K562 (cell line): Measurements from ENCODE around the gene TNFAIP1. TPM values are rescaled to one million over a fixed set of nuclear protein-coding genes. Genes with fewer than 3 reads are reported as not detected.

ENCODE experiments used
- ATAC-seq: fragments of 200-7000 bp; cut with Tn5 transposase; 3 replicates; pipeline ENCODE4 v1.9.1; 2020; ENCODE audit warnings: moderate library complexity
- BruUV-seq: library from RNA; stranded (reverse); fragments of 400-500 nt; replicated peaks from 2 replicates; lab custom pipeline; 2021; lab: Mats Ljungman, UMichigan
- CTCF ChIA-PET: fragments of 300-600 bp; formaldehyde crosslinking; extraction: SDS; loops from one replicate; lab custom pipeline; 2021; ENCODE audit warnings: low intra/inter-chr PET ratio; lab: Yijun Ruan, JAX
- POLR2A ChIA-PET: fragments of 300-600, 350-650 bp; sonication (Branson Sonifier 250); formaldehyde crosslinking; extraction: SDS; loops from one replicate; lab custom pipeline; 2021; ENCODE audit warnings: antibody characterized with exemption, inconsistent platforms; lab: Yijun Ruan, JAX
- DNase-seq, 4 experiments: peaks; one replicate each; pipeline versions ENCODE4 v3.0.0 to v3.0.0-alpha.2; 2011 to 2018; ENCODE audit warnings: low spot score in 3 of 4, mixed read lengths in 3 of 4; ENCODE audit errors: extremely low read depth in 1 of 4
- FAIRE-seq: peaks from 2 replicates; lab custom pipeline; 2011; peaks lifted over from hg19 to GRCh38; lab: Jason Lieb, UNC
- H2AFZ ChIP-seq: 2 replicates; pipeline ENCODE4 v1.6.0; 2011; ENCODE audit warnings: low read depth, low read length, control low read depth, inconsistent platforms
- H3K27ac ChIP-seq: fragments of 200-600 bp; 3 replicates; pipeline ENCODE4 v1.8.0; 2011; ENCODE audit warnings: low read depth, mild to moderate bottlenecking, control low read depth, inconsistent platforms, low read length, moderate library complexity, mixed read lengths; ENCODE audit errors: extremely low read depth
- H3K27me3 ChIP-seq, 2 experiments: fragments of 300-600 bp in 1 of 2; 2 replicates in 1 of 2; 3 replicates in 1 of 2; pipeline versions ENCODE4 v1.6.0 to v1.8.0; 2011; ENCODE audit warnings: inconsistent platforms in 2 of 2, low read length in 2 of 2, mild to moderate bottlenecking in 1 of 2, mixed read lengths in 1 of 2, moderate library complexity in 1 of 2; ENCODE audit not compliant: control insufficient read depth in 2 of 2, insufficient read depth in 2 of 2
- H3K36me3 ChIP-seq: fragments of 300-600 bp; 3 replicates; pipeline ENCODE4 v1.8.0; 2011; ENCODE audit warnings: mild to moderate bottlenecking, low read length, inconsistent platforms; ENCODE audit not compliant: control insufficient read depth, insufficient read depth
- H3K4me1 ChIP-seq, 2 experiments: fragments of 200-600 bp in 1 of 2; replicated peaks in 1 of 2; 2 replicates in 1 of 2; 3 replicates in 1 of 2; pipeline versions ENCODE4 v1.5.1 to v1.8.0; 2011; ENCODE audit warnings: inconsistent platforms in 2 of 2, low read length in 2 of 2, mild to moderate bottlenecking in 1 of 2, mixed read lengths in 1 of 2, moderate library complexity in 1 of 2; ENCODE audit not compliant: control insufficient read depth in 2 of 2, insufficient read depth in 2 of 2
- H3K4me2 ChIP-seq: 2 replicates; pipeline ENCODE4 v1.6.1; 2011; ENCODE audit warnings: low read length, control low read depth, inconsistent platforms, mixed read lengths; ENCODE audit not compliant: insufficient read depth
- H3K4me3 ChIP-seq: fragments of 200-600 bp; sonication (generic), shearing (Covaris generic); 2 replicates; pipeline ENCODE4 v1.5.1; 2016; ENCODE audit warnings: control low read depth, inconsistent platforms
- H3K79me2 ChIP-seq: fragments of 200-600 bp; 3 replicates; pipeline ENCODE4 v1.8.0; 2011; ENCODE audit warnings: low read length, inconsistent platforms; ENCODE audit not compliant: control insufficient read depth, insufficient read depth
- H3K9ac ChIP-seq, 2 experiments: 2 replicates each; pipeline versions ENCODE4 v1.6.0 to v1.6.1; 2011; ENCODE audit warnings: low read depth in 2 of 2, low read length in 2 of 2, control low read depth in 1 of 2, inconsistent platforms in 1 of 2, mild to moderate bottlenecking in 1 of 2, mixed read lengths in 1 of 2; ENCODE audit not compliant: insufficient read depth in 1 of 2
- H3K9me1 ChIP-seq: one replicate; pipeline ENCODE4 v1.6.0; 2011; ENCODE audit warnings: inconsistent platforms, mild to moderate bottlenecking, low read length, moderate library complexity; ENCODE audit not compliant: control insufficient read depth, insufficient read depth
- H3K9me3 ChIP-seq: replicated peaks from 2 replicates; pipeline ENCODE4 v1.5.1; 2011; ENCODE audit warnings: low read depth, low read length, inconsistent platforms; ENCODE audit not compliant: control insufficient read depth, insufficient read depth
- H4K20me1 ChIP-seq: replicated peaks from 2 replicates; pipeline ENCODE4 v1.6.1; 2011; ENCODE audit warnings: low read length, inconsistent platforms, mixed read lengths; ENCODE audit not compliant: control insufficient read depth, insufficient read depth
- ARID1B ChIP-seq: fragments of 450-650 bp; IDR thresholded peaks from 2 replicates; pipeline ENCODE4 v1.6.1; 2016; ENCODE audit warnings: antibody characterized with exemption, mild to moderate bottlenecking, inconsistent platforms
- CBFA2T2 ChIP-seq: fragments of 450-650 bp; conservative IDR thresholded peaks from 2 replicates; pipeline ENCODE4 v1.6.1; 2017; ENCODE audit warnings: mild to moderate bottlenecking
- CBFA2T3 ChIP-seq: fragments of 450-650 bp; IDR thresholded peaks from 2 replicates; pipeline ENCODE4 v1.6.1; 2017
- DPF2 ChIP-seq: fragments of 450-650 bp; IDR thresholded peaks from 2 replicates; pipeline ENCODE4 v1.6.1; 2016
- NCOR1 ChIP-seq: fragments of 450-650 bp; IDR thresholded peaks from 2 replicates; pipeline ENCODE4 v1.6.1; 2016; ENCODE audit warnings: mild to moderate bottlenecking, moderate library complexity
- TAL1 ChIP-seq: fragments of 450-650 bp; IDR thresholded peaks from 2 replicates; pipeline ENCODE4 v1.6.1; 2016; ENCODE audit warnings: mild to moderate bottlenecking
- ZNF280A ChIP-seq: fragments of 450-650 bp; IDR thresholded peaks from 2 replicates; pipeline ENCODE4 v1.6.1; 2018; ENCODE audit warnings: mild to moderate bottlenecking, low read depth; ENCODE audit not compliant: partially characterized antibody
- ZNF586 ChIP-seq: fragments of 450-650 bp; formaldehyde crosslinking; conservative IDR thresholded peaks from 2 replicates; pipeline ENCODE4 v1.4.0; 2020; ENCODE audit warnings: mild to moderate bottlenecking, moderate library complexity
- WGBS: fragments of 100-300 bp; shearing (Covaris generic); methylation state at CpG from one replicate; pipeline ENCODE4 v1.1.6; 2016; ENCODE audit warnings: low coverage, mixed read lengths; ENCODE audit not compliant: insufficient coverage; ENCODE audit errors: missing lambda C conversion rate; 5-methylcytosine and 5-hydroxymethylcytosine counted together
- in situ Hi-C: fragments of 300-500 bp; cut with MboI; formaldehyde crosslinking; loops from 4 replicates; pipeline ENCODE4 v1.15.0; 2018; ENCODE audit warnings: inconsistent platforms, mixed read lengths
- intact Hi-C: fragments of 100-400 bp; cut with micrococcal nuclease; formaldehyde crosslinking; loops from 2 replicates; pipeline ENCODE4 v1.14.2; 2022
- polyA plus RNA-seq, 8 experiments: library from polyadenylated mRNA; depleted of rRNA in 4 of 8; stranded (reverse) in 5 of 8; unstranded in 3 of 8; fragments of >200 nt; fragmentation: Nextera tagmentation in 2 of 8; fragmentation: Illumina TruSeq in 1 of 8; extraction: Ambion mirVana in 2 of 8; extraction: Trizol in 1 of 8; gene quantifications; 2 replicates each; pipeline versions ENCODE4 v1.2.1 to v1.2.3, GENCODE V29; 2011 to 2014; ENCODE audit warnings: inconsistent platforms in 1 of 8, missing spikeins in 1 of 8
- total RNA-seq, 7 experiments: library from RNA; depleted of rRNA in 6 of 7; stranded (reverse); fragments of >200 nt in 6 of 7; fragmentation: Illumina TruSeq in 2 of 7; extraction: Trizol in 2 of 7; gene quantifications; 2 replicates each; pipeline versions ENCODE4 v1.2.1 to v1.2.3, GENCODE V29; 2011 to 2021; ENCODE audit warnings: low replicate concordance in 1 of 7
- TF ChIP-seq, protein P1 (sequence below): sonication (generic); formaldehyde crosslinking; IDR thresholded peaks from 2 replicates; pipeline ENCODE4 v1.8.0; 2023; ENCODE audit warnings: missing genetic modification reagents, mild to moderate bottlenecking, borderline replicate concordance

Gene TNFAIP1
- total and polyA plus RNA-seq, 9 of the 15 experiments (the other 6 are each of a cell fraction or from before 2014, with no cell fraction given): 2.1 to 20.1 (median 8.2) TPM

GRCh38 chr17:28390141-28390540, 54.6 kb downstream of the TNFAIP1 start:
- BruUV-seq: no TSS peak
- H4K20me1 ChIP-seq: no peaks in the 10 kb centered on the region
- no peak overlapping the region for H3K9ac ChIP-seq
- FAIRE-seq (no peak), ATAC-seq (no peak), DNase-seq (no peak)
- no peak overlapping the region for H3K27ac ChIP-seq
- CTCF ChIA-PET: no interaction called here
- no peaks in the 10 kb centered on the region for H3K9me1 ChIP-seq
- H3K36me3 ChIP-seq: no peaks in the 10 kb centered on the region
- no peaks in the 10 kb centered on the region for H3K9me3 ChIP-seq
- TF ChIP-seq DPF2: 0 out of 2 replicates have a peak, but pooled peaks have one; percentile 37
- TF ChIP-seq ARID1B: peak; percentile 70
- TF ChIP-seq, protein P1, sequence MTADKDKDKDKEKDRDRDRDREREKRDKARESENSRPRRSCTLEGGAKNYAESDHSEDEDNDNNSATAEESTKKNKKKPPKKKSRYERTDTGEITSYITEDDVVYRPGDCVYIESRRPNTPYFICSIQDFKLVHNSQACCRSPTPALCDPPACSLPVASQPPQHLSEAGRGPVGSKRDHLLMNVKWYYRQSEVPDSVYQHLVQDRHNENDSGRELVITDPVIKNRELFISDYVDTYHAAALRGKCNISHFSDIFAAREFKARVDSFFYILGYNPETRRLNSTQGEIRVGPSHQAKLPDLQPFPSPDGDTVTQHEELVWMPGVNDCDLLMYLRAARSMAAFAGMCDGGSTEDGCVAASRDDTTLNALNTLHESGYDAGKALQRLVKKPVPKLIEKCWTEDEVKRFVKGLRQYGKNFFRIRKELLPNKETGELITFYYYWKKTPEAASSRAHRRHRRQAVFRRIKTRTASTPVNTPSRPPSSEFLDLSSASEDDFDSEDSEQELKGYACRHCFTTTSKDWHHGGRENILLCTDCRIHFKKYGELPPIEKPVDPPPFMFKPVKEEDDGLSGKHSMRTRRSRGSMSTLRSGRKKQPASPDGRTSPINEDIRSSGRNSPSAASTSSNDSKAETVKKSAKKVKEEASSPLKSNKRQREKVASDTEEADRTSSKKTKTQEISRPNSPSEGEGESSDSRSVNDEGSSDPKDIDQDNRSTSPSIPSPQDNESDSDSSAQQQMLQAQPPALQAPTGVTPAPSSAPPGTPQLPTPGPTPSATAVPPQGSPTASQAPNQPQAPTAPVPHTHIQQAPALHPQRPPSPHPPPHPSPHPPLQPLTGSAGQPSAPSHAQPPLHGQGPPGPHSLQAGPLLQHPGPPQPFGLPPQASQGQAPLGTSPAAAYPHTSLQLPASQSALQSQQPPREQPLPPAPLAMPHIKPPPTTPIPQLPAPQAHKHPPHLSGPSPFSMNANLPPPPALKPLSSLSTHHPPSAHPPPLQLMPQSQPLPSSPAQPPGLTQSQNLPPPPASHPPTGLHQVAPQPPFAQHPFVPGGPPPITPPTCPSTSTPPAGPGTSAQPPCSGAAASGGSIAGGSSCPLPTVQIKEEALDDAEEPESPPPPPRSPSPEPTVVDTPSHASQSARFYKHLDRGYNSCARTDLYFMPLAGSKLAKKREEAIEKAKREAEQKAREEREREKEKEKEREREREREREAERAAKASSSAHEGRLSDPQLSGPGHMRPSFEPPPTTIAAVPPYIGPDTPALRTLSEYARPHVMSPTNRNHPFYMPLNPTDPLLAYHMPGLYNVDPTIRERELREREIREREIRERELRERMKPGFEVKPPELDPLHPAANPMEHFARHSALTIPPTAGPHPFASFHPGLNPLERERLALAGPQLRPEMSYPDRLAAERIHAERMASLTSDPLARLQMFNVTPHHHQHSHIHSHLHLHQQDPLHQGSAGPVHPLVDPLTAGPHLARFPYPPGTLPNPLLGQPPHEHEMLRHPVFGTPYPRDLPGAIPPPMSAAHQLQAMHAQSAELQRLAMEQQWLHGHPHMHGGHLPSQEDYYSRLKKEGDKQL (CRISPR knock-in tag): no peak
- peak; percentile 79 for TF ChIP-seq CBFA2T3
- TF ChIP-seq ZNF586 (CRISPR knock-in tag): no peak
- TF ChIP-seq ZNF280A: no peak
- peak; percentile 54 for TF ChIP-seq CBFA2T2
- peak; percentile 29; the same call in 1 of the 2 replicates for TF ChIP-seq TAL1
- TF ChIP-seq NCOR1: peak; percentile 46; the same call in 1 of the 2 replicates
- in situ Hi-C loops: no loop called here
- WGBS: 0% methylated on average over 1 of the region's 1 CpG
- no peaks in the 10 kb centered on the region for H3K79me2 ChIP-seq
- POLR2A ChIA-PET: interaction anchor here (0.9 to 2.1 kb wide), 2 partner anchors 10 to 24 kb away, joined by 3 to 8 read pairs; no protein-coding TSS in a partner anchor
- intact Hi-C loops: no loop called here
- H3K27me3 ChIP-seq: peaks cover 0 to 15% of the 10 kb centered on the region in 2 experiments; a peak in 2 of 5 replicates
- no peak overlapping the region for H2AFZ ChIP-seq
- H3K4me1 ChIP-seq: peaks cover 9 to 11% of the 10 kb centered on the region in 2 experiments; a peak in 3 of 5 replicates
- no peak overlapping the region for H3K4me3 ChIP-seq
- no peak overlapping the region for H3K4me2 ChIP-seq
